DOHH2 (cell line): Measurements from ENCODE around the gene BBS7.

ENCODE experiments used
- CTCF ChIP-seq: fragments of 200-600 bp; sonication (generic); IDR thresholded peaks from one replicate; pipeline ENCODE4 v1.5.1; 2014; ENCODE audit warnings: antibody characterized with exemption, mild to moderate bottlenecking, low read depth, low read length; ENCODE audit not compliant: poor library complexity, severe bottlenecking
- EZH2phosphoT487 ChIP-seq: fragments of 200-600 bp; sonication (generic); IDR thresholded peaks from 2 replicates; pipeline ENCODE4 v1.6.1; 2017; ENCODE audit warnings: borderline replicate concordance, mild to moderate bottlenecking, antibody characterized with exemption, low read length, moderate library complexity, mixed read lengths

GRCh38 chr4:121861426-121861825, 8.8 kb downstream of the BBS7 start:
- no peak for TF ChIP-seq EZH2phosphoT487
- no peak for TF ChIP-seq CTCF
